Endodermal cell (in vitro differentiated cells): ENCODE data around the gene MERTK. TPM values are rescaled to one million over a fixed set of nuclear protein-coding genes. Genes with fewer than 3 reads are reported as not detected.
"Not testable (repeated sequence)": the region's sequence is repeated elsewhere in the genome, so short reads cannot be mapped to it uniquely, and the experiment has no call there.

Experiments
- DNase-seq: peaks from one replicate; pipeline ENCODE4 v3.0.0-alpha.2; 2017
- H3K27ac ChIP-seq: 2 replicates; pipeline ENCODE4 v1.5.1; 2013; ENCODE audit warnings: mild to moderate bottlenecking, low read depth, low read length, moderate library complexity
- H3K27me3 ChIP-seq: 2 replicates; pipeline ENCODE4 v1.6.1; 2013; ENCODE audit warnings: mild to moderate bottlenecking, low read length, moderate library complexity; ENCODE audit not compliant: insufficient read depth, control insufficient read depth, poor library complexity, severe bottlenecking
- H3K36me3 ChIP-seq: 2 replicates; pipeline ENCODE4 v1.7.0; 2013; ENCODE audit warnings: mild to moderate bottlenecking, low read length, moderate library complexity; ENCODE audit not compliant: control insufficient read depth, insufficient read depth
- H3K4me1 ChIP-seq: one replicate; pipeline ENCODE4 v1.7.0; 2013; ENCODE audit warnings: low read length; ENCODE audit not compliant: control insufficient read depth, insufficient read depth
- H3K4me3 ChIP-seq: 2 replicates; pipeline ENCODE4 v1.5.1; 2013; ENCODE audit warnings: mild to moderate bottlenecking, low read length, moderate library complexity
- H3K9ac ChIP-seq: 2 replicates; pipeline ENCODE4 v1.6.1; 2013; ENCODE audit warnings: mild to moderate bottlenecking, low read length, moderate library complexity; ENCODE audit not compliant: poor library complexity, severe bottlenecking; ENCODE audit errors: extremely low read depth
- H3K9me3 ChIP-seq: 2 replicates; pipeline ENCODE4 v1.6.1; 2013; ENCODE audit warnings: mild to moderate bottlenecking, low read length, moderate library complexity; ENCODE audit not compliant: control insufficient read depth
- H3K27ac Mint-ChIP-seq: 2 replicates; pipeline ENCODE4 v1.8.0; 2020; ENCODE audit warnings: mixed read lengths
- H3K27me3 Mint-ChIP-seq: 2 replicates; pipeline ENCODE4 v1.8.0; 2021; ENCODE audit warnings: mild to moderate bottlenecking, mixed read lengths; ENCODE audit not compliant: insufficient read depth
- H3K36me3 Mint-ChIP-seq: 2 replicates; pipeline ENCODE4 v1.8.0; 2020; ENCODE audit warnings: low read depth, mixed read lengths
- H3K4me1 Mint-ChIP-seq: 2 replicates; pipeline ENCODE4 v1.8.0; 2020; ENCODE audit warnings: mixed read lengths
- H3K4me3 Mint-ChIP-seq: 2 replicates; pipeline ENCODE4 v1.8.0; 2020; ENCODE audit warnings: mild to moderate bottlenecking, moderate library complexity, mixed read lengths
- H3K9me3 Mint-ChIP-seq: 2 replicates; pipeline ENCODE4 v1.8.0; 2020; ENCODE audit warnings: mild to moderate bottlenecking, mixed read lengths
- CTCF ChIP-seq: fragments of 200-600 bp; sonication (generic); conservative IDR thresholded peaks from 2 replicates; pipeline ENCODE4 v1.5.0; 2021; ENCODE audit warnings: antibody characterized with exemption, mild to moderate bottlenecking
- WGBS, 2 experiments: methylation state at CpG; one replicate each; pipeline versions ENCODE4 v1.1.5 to v1.1.7; 2013; ENCODE audit warnings: missing lambda C conversion rate in 2 of 2, mixed read lengths in 1 of 2; ENCODE audit not compliant: insufficient coverage in 1 of 2, insufficient read length in 1 of 2; 5-methylcytosine and 5-hydroxymethylcytosine counted together
- total RNA-seq, 2 donors: library from RNA; stranded (reverse); fragmentation: NEBNext Ultra II Directional in 1 of 2; extraction: Animal tissue kit (Norgen Biotek cat#: 25700) in 1 of 2; gene quantifications; 2 replicates in 1 of 2; 3 replicates in 1 of 2; pipeline ENCODE4 v1.2.1, GENCODE V29; 2021

The MERTK gene
- total RNA-seq, 2 donors from 2014 or later: 22.3 to 36.6 TPM

- Histone ChIP-seq H3K9me3 (no peaks in the 10 kb centered on the region), H3K4me3 (no peak overlapping the region), H3K27me3 (no peaks in the 10 kb centered on the region), H3K9ac (no peak overlapping the region), H3K4me1 (no peaks in the 10 kb centered on the region), H3K27ac (no peak overlapping the region), H3K36me3 (peaks cover 39% of the 10 kb centered on the region)
- no peaks in the 10 kb centered on the region for H3K27me3 Mint-ChIP-seq
- no peaks in the 10 kb centered on the region for H3K9me3 Mint-ChIP-seq
- no peak overlapping the region for H3K27ac Mint-ChIP-seq
- DNase-seq: no peak
- TF ChIP-seq CTCF: peak; percentile 63
- WGBS, 2 experiments: 90 to 100% methylated on average over 1 of the region's 1 CpG
- H3K4me1 Mint-ChIP-seq: peaks cover 16% of the 10 kb centered on the region
- no peak overlapping the region for H3K4me3 Mint-ChIP-seq
- peaks cover 48% of the 10 kb centered on the region for H3K36me3 Mint-ChIP-seq
Measured at GRCh38 chr2:111958901-111959300, 60.5 kb downstream of the MERTK start.

GRCh38 chr2:111961663-111962062 is 63.3 kb downstream of the MERTK start:
- Histone ChIP-seq H3K4me3 (no peak overlapping the region), H3K36me3 (peaks cover 54% of the 10 kb centered on the region), H3K9me3 (no peaks in the 10 kb centered on the region), H3K4me1 (no peaks in the 10 kb centered on the region), H3K27me3 (no peaks in the 10 kb centered on the region), H3K9ac (no peak overlapping the region), H3K27ac (no peak overlapping the region)
- WGBS, 2 experiments: 84 to 94% methylated on average over 5 to 7 of the region's 7 CpGs
- Mint-ChIP-seq H3K9me3 (no peaks in the 10 kb centered on the region), H3K27me3 (no peaks in the 10 kb centered on the region), H3K4me3 (no peak overlapping the region), H3K27ac (no peak overlapping the region), H3K4me1 (peaks cover 17% of the 10 kb centered on the region), H3K36me3 (peaks cover 48% of the 10 kb centered on the region)
- DNase-seq: no peak
- TF ChIP-seq CTCF: no peak

GRCh38 chr2:111963086-111963485 is 64.7 kb downstream of the MERTK start:
- DNase-seq, H3K9me3 ChIP-seq, H3K9ac ChIP-seq, H3K4me3 ChIP-seq, H3K4me1 ChIP-seq, H3K9me3 Mint-ChIP-seq, H3K27me3 ChIP-seq, H3K27me3 Mint-ChIP-seq, H3K27ac ChIP-seq, H3K4me3 Mint-ChIP-seq: not testable (repeated sequence)
- peaks cover 65% of the 10 kb centered on the region for H3K36me3 ChIP-seq
- WGBS, 2 experiments: 78 to 83% methylated on average over 1 to 6 of the region's 9 CpGs
- Mint-ChIP-seq H3K27ac (peak overlapping the region; percentile 86), H3K36me3 (peaks cover 54% of the 10 kb centered on the region), H3K4me1 (peaks cover 23% of the 10 kb centered on the region)

GRCh38 chr2:111963508-111963907 is 65.1 kb downstream of the MERTK start:
- not testable (repeated sequence) for H3K9ac ChIP-seq, H3K4me3 ChIP-seq, H3K27ac ChIP-seq, H3K9me3 Mint-ChIP-seq, H3K9me3 ChIP-seq, DNase-seq, H3K27me3 ChIP-seq, H3K4me3 Mint-ChIP-seq, H3K27me3 Mint-ChIP-seq, H3K4me1 ChIP-seq
- 81 to 100% methylated on average over 2 to 3 of the region's 4 CpGs for WGBS, 2 experiments
- H3K4me1 Mint-ChIP-seq: peaks cover 23% of the 10 kb centered on the region
- H3K36me3 ChIP-seq: peaks cover 68% of the 10 kb centered on the region
- H3K27ac Mint-ChIP-seq: peak overlapping the region; percentile 82
- peaks cover 57% of the 10 kb centered on the region for H3K36me3 Mint-ChIP-seq
